PC-9 (cell line): ENCODE measurements around the gene RPTOR. TPM values are rescaled to one million over a fixed set of nuclear protein-coding genes. Genes with fewer than 3 reads are reported as not detected.

Source experiments
- BruUV-seq: library from RNA; stranded (reverse); fragments of 400-500 nt; replicated peaks from 2 replicates; lab custom pipeline; 2021; lab: Mats Ljungman, UMichigan
- CTCF ChIA-PET: fragments of 300-600 bp; sonication (Branson Sonifier 250); formaldehyde crosslinking; loops from one replicate; lab custom pipeline; 2022; ENCODE audit warnings: antibody characterized with exemption; lab: Charles Lee
- POLR2A ChIA-PET: fragments of 300-600 bp; sonication (Branson Sonifier 250); formaldehyde crosslinking; loops from one replicate; lab custom pipeline; 2022; ENCODE audit warnings: antibody characterized with exemption; ENCODE audit not compliant: unreplicated experiment; lab: Charles Lee
- DNase-seq, 2 experiments: peaks; one replicate each; pipeline versions ENCODE4 v3.0.0 to v3.0.0-alpha.2; 2015 to 2022; ENCODE audit warnings: mixed read lengths in 1 of 2
- H2AFZ ChIP-seq: fragments of 200-600 bp; sonication (generic); 2 replicates; pipeline ENCODE4 v1.8.1; 2017; ENCODE audit warnings: antibody characterized with exemption
- H3F3A ChIP-seq: fragments of 200-600 bp; sonication (generic); 2 replicates; pipeline ENCODE4 v1.8.1; 2017; ENCODE audit warnings: antibody characterized with exemption, mild to moderate bottlenecking, low read depth; ENCODE audit not compliant: insufficient read depth
- H3K27ac ChIP-seq: fragments of 200-600 bp; sonication (generic); 2 replicates; pipeline ENCODE4 v1.6.1; 2016; ENCODE audit warnings: mixed run types
- H3K27me3 ChIP-seq: fragments of 200-600 bp; sonication (generic); 2 replicates; pipeline ENCODE4 v1.6.1; 2016; ENCODE audit warnings: low read depth, mixed run types; ENCODE audit not compliant: insufficient read depth
- H3K36me3 ChIP-seq: fragments of 200-600 bp; sonication (generic); 2 replicates; pipeline ENCODE4 v1.6.1; 2016; ENCODE audit warnings: low read depth, mixed run types
- H3K4me1 ChIP-seq: fragments of 200-600 bp; sonication (generic); replicated peaks from 2 replicates; pipeline ENCODE4 v1.6.1; 2016; ENCODE audit warnings: mixed run types; ENCODE audit not compliant: insufficient read depth
- H3K4me2 ChIP-seq: fragments of 200-600 bp; sonication (generic); 2 replicates; pipeline ENCODE4 v1.6.1; 2017; ENCODE audit warnings: mixed run types
- H3K4me3 ChIP-seq: fragments of 200-600 bp; sonication (generic); 2 replicates; pipeline ENCODE4 v1.6.1; 2016; ENCODE audit warnings: mixed run types
- H3K79me2 ChIP-seq: fragments of 200-600 bp; sonication (generic); 2 replicates; pipeline ENCODE4 v1.6.1; 2017; ENCODE audit warnings: low read depth, mixed run types
- H3K9me2 ChIP-seq: fragments of 200-600 bp; sonication (generic); 2 replicates; pipeline ENCODE4 v1.8.1; 2017; ENCODE audit warnings: mild to moderate bottlenecking; ENCODE audit not compliant: insufficient read depth
- H3K9me3 ChIP-seq: fragments of 200-600 bp; sonication (generic); 2 replicates; pipeline ENCODE4 v1.8.1; 2016; ENCODE audit warnings: low read depth; ENCODE audit not compliant: insufficient read depth
- H4K20me1 ChIP-seq: fragments of 200-600 bp; sonication (generic); 2 replicates; pipeline ENCODE4 v1.8.1; 2017; ENCODE audit not compliant: insufficient read depth
- EZH2 ChIP-seq: fragments of 200-600 bp; sonication (generic); IDR thresholded peaks from 2 replicates; pipeline ENCODE4 v1.8.0; 2017; ENCODE audit warnings: antibody characterized with exemption, low read depth
- intact Hi-C: fragments of 100-400 bp; cut with micrococcal nuclease; formaldehyde crosslinking; loops from one replicate; pipeline ENCODE4 v1.10.0; 2022; ENCODE audit not compliant: unreplicated experiment
- total RNA-seq: library from RNA; stranded (reverse); gene quantifications from 2 replicates; pipeline ENCODE4 v1.2.3, GENCODE V29; 2021
- TF ChIP-seq, protein P1 (sequence below): fragments of 200-600 bp; sonication (generic); conservative IDR thresholded peaks from 2 replicates; pipeline ENCODE4 v1.6.1; 2017; ENCODE audit warnings: mixed run types, antibody characterized with exemption, mild to moderate bottlenecking, moderate library complexity

RPTOR gene
- total RNA-seq, 1 experiment from 2014 or later: 50.8 TPM

DNA sequence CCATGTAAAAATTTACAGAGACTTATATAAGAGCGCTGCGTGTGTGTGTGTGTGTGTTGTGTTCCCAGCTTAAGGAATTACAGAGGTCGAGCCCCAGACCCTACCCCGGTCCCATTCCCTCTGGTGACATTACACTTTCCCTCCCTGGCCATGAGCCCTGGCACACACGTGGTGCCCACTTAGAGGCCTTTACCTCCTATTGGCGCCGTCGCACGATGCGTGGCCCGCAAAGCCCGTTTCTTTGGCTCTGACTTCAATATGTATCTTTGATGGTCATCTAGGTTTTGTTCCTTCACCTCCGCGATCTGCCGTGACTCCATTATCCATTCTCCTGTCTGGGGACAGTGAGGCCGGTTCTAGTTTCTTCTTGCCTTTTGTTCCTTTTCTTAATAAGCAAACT is 350.1 kb downstream of the RPTOR start:
- Histone ChIP-seq H3K4me3 (no peak overlapping the region), H3K4me1 (peaks cover 31% of the 10 kb centered on the region), H4K20me1 (peaks cover 6% of the 10 kb centered on the region; the same call in 1 of the 2 replicates), H3K9me2 (no peaks in the 10 kb centered on the region), H3K9me3 (no peaks in the 10 kb centered on the region), H3K27me3 (no peaks in the 10 kb centered on the region), H3K27ac (no peak overlapping the region), H3K36me3 (no peaks in the 10 kb centered on the region), H3F3A (peaks cover 21% of the 10 kb centered on the region), H2AFZ (no peak overlapping the region), H3K79me2 (no peaks in the 10 kb centered on the region), H3K4me2 (no peak overlapping the region)
- no TSS peak for BruUV-seq
- TF ChIP-seq EZH2: no peak
- TF ChIP-seq, protein P1, sequence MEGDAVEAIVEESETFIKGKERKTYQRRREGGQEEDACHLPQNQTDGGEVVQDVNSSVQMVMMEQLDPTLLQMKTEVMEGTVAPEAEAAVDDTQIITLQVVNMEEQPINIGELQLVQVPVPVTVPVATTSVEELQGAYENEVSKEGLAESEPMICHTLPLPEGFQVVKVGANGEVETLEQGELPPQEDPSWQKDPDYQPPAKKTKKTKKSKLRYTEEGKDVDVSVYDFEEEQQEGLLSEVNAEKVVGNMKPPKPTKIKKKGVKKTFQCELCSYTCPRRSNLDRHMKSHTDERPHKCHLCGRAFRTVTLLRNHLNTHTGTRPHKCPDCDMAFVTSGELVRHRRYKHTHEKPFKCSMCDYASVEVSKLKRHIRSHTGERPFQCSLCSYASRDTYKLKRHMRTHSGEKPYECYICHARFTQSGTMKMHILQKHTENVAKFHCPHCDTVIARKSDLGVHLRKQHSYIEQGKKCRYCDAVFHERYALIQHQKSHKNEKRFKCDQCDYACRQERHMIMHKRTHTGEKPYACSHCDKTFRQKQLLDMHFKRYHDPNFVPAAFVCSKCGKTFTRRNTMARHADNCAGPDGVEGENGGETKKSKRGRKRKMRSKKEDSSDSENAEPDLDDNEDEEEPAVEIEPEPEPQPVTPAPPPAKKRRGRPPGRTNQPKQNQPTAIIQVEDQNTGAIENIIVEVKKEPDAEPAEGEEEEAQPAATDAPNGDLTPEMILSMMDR: no peak
- POLR2A ChIA-PET: no interaction called here
- no peak for DNase-seq
- intact Hi-C loops: no loop called here
- CTCF ChIA-PET: no interaction called here

GRCh38 chr17:80895366-80895765 is 350.7 kb downstream of the RPTOR start:
- Histone ChIP-seq H3K79me2 (no peaks in the 10 kb centered on the region), H3K4me3 (no peak overlapping the region), H3K27ac (no peak overlapping the region), H3K9me2 (no peaks in the 10 kb centered on the region), H3K36me3 (no peaks in the 10 kb centered on the region), H3K27me3 (no peaks in the 10 kb centered on the region), H3K9me3 (no peaks in the 10 kb centered on the region), H3K4me2 (no peak overlapping the region), H3F3A (peaks cover 21% of the 10 kb centered on the region), H2AFZ (no peak overlapping the region), H3K4me1 (peaks cover 27% of the 10 kb centered on the region), H4K20me1 (peaks cover 6% of the 10 kb centered on the region; the same call in 1 of the 2 replicates)
- intact Hi-C loops: no loop called here
- CTCF ChIA-PET: interaction anchor here (0.6 kb wide), 1 partner anchor 216 kb away, joined by 3 read pairs; no protein-coding TSS in a partner anchor
- POLR2A ChIA-PET: no interaction called here
- TF ChIP-seq, protein P1: no peak
- no peak for TF ChIP-seq EZH2
- no peak for DNase-seq
- no TSS peak for BruUV-seq

GRCh38 chr17:80898716-80899115 is 354.1 kb downstream of the RPTOR start:
- Histone ChIP-seq H3K27me3 (no peaks in the 10 kb centered on the region), H3K36me3 (no peaks in the 10 kb centered on the region), H3K4me3 (no peak overlapping the region), H3F3A (no peaks in the 10 kb centered on the region; the same call in 1 of the 2 replicates), H4K20me1 (no peaks in the 10 kb centered on the region), H3K9me2 (no peaks in the 10 kb centered on the region), H2AFZ (no peak overlapping the region), H3K4me1 (no peaks in the 10 kb centered on the region), H3K9me3 (no peaks in the 10 kb centered on the region), H3K27ac (no peak overlapping the region), H3K4me2 (no peak overlapping the region), H3K79me2 (no peaks in the 10 kb centered on the region)
- DNase-seq: no peak
- ChIA-PET POLR2A (no interaction called here), CTCF (no interaction called here)
- intact Hi-C loops: no loop called here
- BruUV-seq: no TSS peak
- TF ChIP-seq, protein P1: no peak
- no peak for TF ChIP-seq EZH2
